HepG2 (cell line): ENCODE results near the gene CCDC83.

Source experiments
- POLR2AphosphoS5 ChIP-seq: IDR thresholded peaks from 2 replicates; pipeline ENCODE4 v1.6.1; 2012; ENCODE audit warnings: low read depth, low read length
- TAF1 ChIP-seq: sonication (generic); formaldehyde crosslinking; IDR thresholded peaks from 2 replicates; pipeline ENCODE4 v1.4.0; 2020; ENCODE audit warnings: missing genetic modification reagents

DNA sequence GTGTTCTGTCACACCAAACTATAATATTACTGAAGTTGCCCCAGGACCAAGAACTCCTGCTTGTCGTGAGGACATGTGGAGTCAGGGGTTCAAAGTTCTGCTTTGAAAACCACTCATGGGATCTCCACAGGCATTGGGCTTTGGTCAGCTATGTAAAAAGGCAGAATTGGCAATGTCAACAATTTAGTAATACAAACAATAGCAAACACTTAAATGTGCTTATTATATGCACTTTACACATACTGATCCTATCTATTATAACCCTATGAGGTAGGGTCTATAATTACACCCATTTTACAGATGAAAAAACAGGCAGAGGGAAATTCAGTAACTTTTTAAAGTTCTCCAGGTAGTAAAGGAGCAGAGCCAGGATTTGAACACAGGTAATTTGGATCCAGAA is 94.6 kb downstream of the CCDC83 start:
- TF ChIP-seq TAF1 (CRISPR knock-in tag) (no peak), POLR2AphosphoS5 (no peak)
